Measurements from ENCODE around the gene PRPS2. TPM values are rescaled to one million over a fixed set of nuclear protein-coding genes. Genes with fewer than 3 reads are reported as not detected.

Gene PRPS2
- total RNA-seq (2014; rRNA removed; shearing (Covaris generic)) = 33.6 and 34.4 TPM in 2 replicates
- polyA plus RNA-seq (2015; cell fraction: cytosol; rRNA removed) = 31.2 and 49.2 TPM in 2 replicates
- 11.7 and 17.0 TPM in 2 replicates for polyA plus RNA-seq (2015; cell fraction: nucleus; rRNA removed)

GRCh38 chrX:12791257-12792228 is at the start of gene PRPS2:
PRPS2 (plus strand) TSS chrX:12791412; CDS start chrX:12791498, 86 bp downstream.
- in situ Hi-C loops (cut with HindIII; ENCODE audit: low pct_unique_long_range_greater_than_20kb, low sequenced_read_pairs) = no loop called here
- DNase-seq (ENCODE audit: low read depth, low spot score) = peak; percentile 51

- in situ Hi-C loops (cut with HindIII; ENCODE audit: low pct_unique_long_range_greater_than_20kb, low sequenced_read_pairs) = no loop called here
- no peak for DNase-seq (ENCODE audit: low read depth, low spot score)
These were observed 49.8 kb upstream of the PRPS2 start for GRCh38 chrX:12741416-12741815.

GRCh38 chrX:12747433-12747832 is 43.8 kb upstream of the PRPS2 start:
- in situ Hi-C loops (cut with HindIII; ENCODE audit: low pct_unique_long_range_greater_than_20kb, low sequenced_read_pairs) = no loop called here
- no peak for DNase-seq (ENCODE audit: low read depth, low spot score)

- in situ Hi-C loops (cut with HindIII; ENCODE audit: low pct_unique_long_range_greater_than_20kb, low sequenced_read_pairs) = no loop called here
- no peak for DNase-seq (ENCODE audit: low read depth, low spot score)
These were observed 39.3 kb upstream of the PRPS2 start for GRCh38 chrX:12751887-12752286.

- no peak for DNase-seq (ENCODE audit: low read depth, low spot score)
- in situ Hi-C loops (cut with HindIII; ENCODE audit: low pct_unique_long_range_greater_than_20kb, low sequenced_read_pairs) = no loop called here
These were observed 37.8 kb upstream of the PRPS2 start for GRCh38 chrX:12753366-12753765.

GRCh38 chrX:12758291-12758690 is 32.9 kb upstream of the PRPS2 start:
- in situ Hi-C loops (cut with HindIII; ENCODE audit: low pct_unique_long_range_greater_than_20kb, low sequenced_read_pairs) = no loop called here
- DNase-seq (ENCODE audit: low read depth, low spot score) = no peak

GRCh38 chrX:12767856-12768255 is 23.4 kb upstream of the PRPS2 start:
- in situ Hi-C loops (cut with HindIII; ENCODE audit: low pct_unique_long_range_greater_than_20kb, low sequenced_read_pairs) = no loop called here
- DNase-seq (ENCODE audit: low read depth, low spot score) = no peak

GRCh38 chrX:12768491-12768890 is 22.7 kb upstream of the PRPS2 start:
- in situ Hi-C loops (cut with HindIII; ENCODE audit: low pct_unique_long_range_greater_than_20kb, low sequenced_read_pairs) = no loop called here
- no peak for DNase-seq (ENCODE audit: low read depth, low spot score)

- in situ Hi-C loops (cut with HindIII; ENCODE audit: low pct_unique_long_range_greater_than_20kb, low sequenced_read_pairs) = no loop called here
These were observed 20.8 kb upstream of the PRPS2 start for GRCh38 chrX:12770440-12770839.

GRCh38 chrX:12771445-12772069 is 19.7 kb upstream of the PRPS2 start:
- DNase-seq (ENCODE audit: low read depth, low spot score) = peak; percentile 75
- in situ Hi-C loops (cut with HindIII; ENCODE audit: low pct_unique_long_range_greater_than_20kb, low sequenced_read_pairs) = no loop called here

More at GRCh38 chrX:12770440-12770839, 20.8 kb upstream of the PRPS2 start:
- peak; percentile 38 for DNase-seq (ENCODE audit: low read depth, low spot score)

- in situ Hi-C loops (cut with HindIII; ENCODE audit: low pct_unique_long_range_greater_than_20kb, low sequenced_read_pairs) = no loop called here
- DNase-seq (ENCODE audit: low read depth, low spot score) = no peak
These were observed 13.5 kb upstream of the PRPS2 start for GRCh38 chrX:12777670-12778069.

- no peak for DNase-seq (ENCODE audit: low read depth, low spot score)
These were observed 11.7 kb upstream of the PRPS2 start for GRCh38 chrX:12779534-12779933.

GRCh38 chrX:12788645-12789044 is 2.6 kb upstream of the PRPS2 start:
- DNase-seq (ENCODE audit: low read depth, low spot score) = no peak
- in situ Hi-C loops (cut with HindIII; ENCODE audit: low pct_unique_long_range_greater_than_20kb, low sequenced_read_pairs) = no loop called here

More at GRCh38 chrX:12779534-12779933, 11.7 kb upstream of the PRPS2 start:
- in situ Hi-C loops (cut with HindIII; ENCODE audit: low pct_unique_long_range_greater_than_20kb, low sequenced_read_pairs) = no loop called here

- no peak for DNase-seq (ENCODE audit: low read depth, low spot score)
- in situ Hi-C loops (cut with HindIII; ENCODE audit: low pct_unique_long_range_greater_than_20kb, low sequenced_read_pairs) = no loop called here
These were observed 1.2 kb upstream of the PRPS2 start for GRCh38 chrX:12789976-12790375.

- no peak for DNase-seq (ENCODE audit: low read depth, low spot score)
- in situ Hi-C loops (cut with HindIII; ENCODE audit: low pct_unique_long_range_greater_than_20kb, low sequenced_read_pairs) = no loop called here
These were observed 341 bp upstream of the PRPS2 start for GRCh38 chrX:12790885-12791256.

- in situ Hi-C loops (cut with HindIII; ENCODE audit: low pct_unique_long_range_greater_than_20kb, low sequenced_read_pairs) = no loop called here
These were observed 1.5 kb downstream of the PRPS2 start for GRCh38 chrX:12792711-12793110.

GRCh38 chrX:12794654-12795053 is 3.4 kb downstream of the PRPS2 start:
- in situ Hi-C loops (cut with HindIII; ENCODE audit: low pct_unique_long_range_greater_than_20kb, low sequenced_read_pairs) = no loop called here
- DNase-seq (ENCODE audit: low read depth, low spot score) = no peak

More at GRCh38 chrX:12792711-12793110, 1.5 kb downstream of the PRPS2 start:
- DNase-seq (ENCODE audit: low read depth, low spot score) = no peak

- no peak for DNase-seq (ENCODE audit: low read depth, low spot score)
- in situ Hi-C loops (cut with HindIII; ENCODE audit: low pct_unique_long_range_greater_than_20kb, low sequenced_read_pairs) = no loop called here
These were observed 7.4 kb downstream of the PRPS2 start for GRCh38 chrX:12798601-12799000.
